HL-60 (cell line): Measurements from ENCODE around the gene AQP10.

ENCODE experiments used
- CTCF ChIP-seq: IDR thresholded peaks from one replicate; pipeline ENCODE4 v1.5.1; 2011; ENCODE audit warnings: low read length, control low read depth, inconsistent platforms; ENCODE audit not compliant: insufficient read depth
- GABPA ChIP-seq: IDR thresholded peaks from 2 replicates; pipeline ENCODE4 v1.6.1; 2012; ENCODE audit warnings: low read depth
- POLR2AphosphoS5 ChIP-seq: IDR thresholded peaks from 2 replicates; pipeline ENCODE4 v1.6.1; 2012; ENCODE audit warnings: low read depth

- TF ChIP-seq CTCF (no peak), POLR2AphosphoS5 (no peak), GABPA (no peak)
These were observed 39.4 kb downstream of the AQP10 start for GRCh38 chr1:154360288-154360687.
